Activated CD4-positive, alpha-beta T cell treated with anti-CD3 and anti-CD28 coated beads, Interleukin-2, amount 50 U/mL, for 24 hours (primary cell): ENCODE results near the gene ETS2.

Experiments used
- DNase-seq, 2 donors: peaks; one replicate each; pipeline ENCODE4 v3.0.0-alpha.2; 2020; ENCODE audit warnings: low read depth in 1 of 2, low spot score in 1 of 2

Gene ETS2

DNA sequence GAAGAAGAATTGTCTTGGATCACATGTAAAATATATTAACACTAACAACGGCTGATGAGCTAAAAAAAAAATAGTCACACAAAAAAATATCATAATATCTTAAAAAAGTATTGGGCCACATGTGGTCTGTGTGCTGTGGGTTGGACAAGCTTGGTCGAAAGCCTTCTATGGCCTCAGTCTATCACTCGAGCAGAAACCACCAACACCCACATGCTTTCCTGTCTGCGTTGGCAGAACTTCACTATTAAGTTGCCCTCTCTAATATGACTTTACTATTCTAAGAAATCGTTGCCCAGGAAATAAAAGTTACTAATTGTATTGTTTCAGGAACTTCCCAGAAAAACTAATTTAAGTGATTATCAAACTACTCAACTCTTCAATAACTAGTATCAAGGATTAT, 28.2 kb upstream of the ETS2 start:
- DNase-seq: no peak

DNA sequence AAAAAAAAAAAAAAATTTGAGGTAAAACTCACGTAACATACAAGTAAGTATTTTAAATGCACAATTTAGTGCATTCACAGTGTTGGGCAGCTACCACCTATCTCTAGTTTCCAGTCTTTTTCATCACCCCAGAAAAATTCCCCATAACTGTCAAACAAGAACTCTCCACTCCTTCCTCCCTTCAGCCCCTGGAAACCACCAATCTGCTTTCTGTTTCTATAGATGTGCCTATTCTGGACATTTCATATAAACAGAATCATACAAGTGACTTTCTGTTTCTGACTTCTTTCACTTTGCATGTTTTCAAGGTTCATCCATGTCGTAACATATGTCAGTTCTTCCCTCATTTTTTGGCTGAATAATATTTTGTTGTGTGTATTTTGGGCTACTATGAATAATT, 24.9 kb upstream of the ETS2 start:
- no peak for DNase-seq

DNA sequence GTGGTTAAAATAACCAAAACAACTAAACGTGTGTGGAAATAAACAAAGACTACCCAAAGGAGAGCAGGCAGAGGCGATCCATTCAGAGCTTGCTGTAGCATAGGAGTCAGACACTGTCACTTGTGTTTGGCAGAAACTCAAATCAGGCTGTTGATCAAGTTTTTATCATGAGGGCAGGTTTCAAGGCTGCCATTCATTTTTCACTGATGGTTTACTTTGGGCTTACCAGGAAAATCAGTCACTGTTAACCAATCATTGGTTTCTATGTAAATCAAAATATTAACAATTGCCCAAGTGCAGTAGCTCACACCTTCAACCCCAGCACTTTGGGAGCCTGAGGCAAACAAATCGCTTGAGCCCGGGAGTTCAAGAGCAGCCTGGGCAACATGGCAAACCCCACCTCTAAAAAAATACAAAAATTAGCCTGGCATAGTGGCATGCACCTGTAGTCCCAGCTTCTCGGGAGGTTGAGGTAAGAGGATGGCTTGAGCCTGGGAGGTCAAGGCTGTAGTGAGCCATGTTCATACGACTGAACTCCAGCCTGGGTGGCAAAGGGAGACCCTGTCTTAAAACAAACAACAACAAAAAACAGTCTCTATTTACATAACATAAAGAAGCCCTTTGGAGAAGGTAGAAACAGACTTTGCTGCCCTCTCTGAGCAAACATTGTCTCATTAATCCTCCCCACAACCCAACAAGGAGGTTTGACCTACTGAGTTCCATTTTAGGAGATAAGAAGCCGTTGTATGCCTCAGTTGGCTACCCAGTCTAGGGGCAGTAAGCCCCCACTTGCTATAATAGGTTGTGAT, 21.1 kb upstream of the ETS2 start:
- DNase-seq: no peak

GRCh38 chr21:38785483-38785882, 20.2 kb upstream of the ETS2 start:
- no peak for DNase-seq

DNA sequence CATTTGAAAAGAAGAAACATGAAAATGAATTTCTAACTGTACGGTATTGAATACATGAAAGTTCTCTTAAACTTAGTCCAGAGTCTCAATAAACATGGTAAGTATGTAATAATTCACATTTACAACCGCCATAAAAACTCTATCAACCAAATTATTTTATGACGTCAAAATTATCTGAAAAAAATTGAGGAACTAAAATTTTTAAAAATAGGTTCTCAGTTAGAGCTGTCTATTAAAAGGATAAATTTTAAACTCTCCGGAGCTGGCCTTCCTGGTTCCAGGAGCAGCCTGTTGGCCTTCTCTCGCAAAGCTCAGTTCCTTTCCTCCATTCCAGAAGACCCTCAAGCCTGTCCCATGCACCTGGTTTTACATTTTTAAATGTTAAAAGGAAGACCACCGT, 18.7 kb upstream of the ETS2 start:
- no peak for DNase-seq

- no peak for DNase-seq
Observed at GRCh38 chr21:38787461-38788274, 18.1 kb upstream of the ETS2 start.

- no peak for DNase-seq
Observed at GRCh38 chr21:38788275-38788905, 17.3 kb upstream of the ETS2 start.

- DNase-seq: no peak
Observed at GRCh38 chr21:38789275-38789674, 16.5 kb upstream of the ETS2 start.

GRCh38 chr21:38790059-38790458, 15.7 kb upstream of the ETS2 start:
- no peak for DNase-seq

GRCh38 chr21:38790961-38791360, 14.8 kb upstream of the ETS2 start:
- no peak for DNase-seq

GRCh38 chr21:38792676-38793459, 12.9 kb upstream of the ETS2 start:
- no peak for DNase-seq

DNA sequence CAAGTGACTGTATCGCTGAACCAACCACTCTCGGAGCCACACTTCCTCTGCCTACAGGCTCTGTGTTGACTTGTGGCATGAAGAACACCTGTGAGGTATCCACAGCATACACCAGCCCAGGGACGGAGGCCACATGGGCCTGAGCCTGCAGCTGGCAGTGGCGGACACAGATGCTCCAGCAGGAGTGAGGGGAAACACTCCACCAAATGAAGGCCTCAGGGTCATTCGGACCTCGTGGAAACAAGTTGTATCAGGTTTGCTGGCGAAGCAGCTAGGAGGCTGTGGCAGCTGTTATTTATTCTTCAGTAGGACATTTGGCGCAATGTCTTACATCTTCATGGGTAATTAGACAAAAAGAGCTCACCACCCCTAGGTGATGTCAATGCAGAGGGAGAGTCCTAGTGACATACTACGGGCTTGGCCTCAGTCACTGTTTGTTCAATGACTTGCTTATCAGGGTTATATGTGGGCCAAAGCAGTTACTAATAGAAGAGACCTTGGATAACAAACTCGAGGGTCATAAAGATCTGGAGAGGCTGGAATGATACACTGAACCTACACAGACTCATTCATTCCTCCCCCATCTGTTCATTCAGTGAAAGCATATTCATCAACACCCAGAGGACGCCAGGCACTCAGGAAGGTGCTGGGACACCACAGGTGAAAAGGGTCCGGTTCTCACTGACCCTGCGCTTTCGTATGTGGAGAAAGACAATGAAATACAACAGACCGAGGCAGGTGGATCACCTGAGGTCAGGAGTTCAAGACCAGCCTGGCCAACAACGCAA, 11.6 kb upstream of the ETS2 start:
- DNase-seq: no peak

GRCh38 chr21:38794978-38795377, 10.8 kb upstream of the ETS2 start:
- no peak for DNase-seq

- no peak for DNase-seq
Observed at GRCh38 chr21:38795475-38795874, 10.3 kb upstream of the ETS2 start.

DNA sequence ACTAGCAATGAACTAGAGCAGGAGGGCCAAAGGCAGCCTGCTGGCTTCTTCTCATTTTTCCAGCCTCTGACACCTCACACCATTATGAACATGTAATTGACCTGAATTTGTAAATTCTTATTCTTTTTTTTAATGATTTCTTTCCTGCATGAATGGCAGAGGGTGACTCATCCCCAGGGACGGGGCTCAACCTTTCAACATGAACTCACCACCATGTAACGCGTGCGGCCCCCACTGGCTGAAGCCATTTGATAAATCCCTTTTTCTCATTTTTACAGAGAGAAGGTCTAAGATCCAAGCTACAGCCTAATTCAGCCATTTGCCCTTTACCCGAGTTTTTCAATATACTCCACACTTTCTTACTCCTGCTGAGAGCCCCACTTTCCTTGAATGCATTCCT, 9.3 kb upstream of the ETS2 start:
- no peak for DNase-seq

- no peak for DNase-seq
Observed at GRCh38 chr21:38797470-38797869, 8.3 kb upstream of the ETS2 start.

DNA sequence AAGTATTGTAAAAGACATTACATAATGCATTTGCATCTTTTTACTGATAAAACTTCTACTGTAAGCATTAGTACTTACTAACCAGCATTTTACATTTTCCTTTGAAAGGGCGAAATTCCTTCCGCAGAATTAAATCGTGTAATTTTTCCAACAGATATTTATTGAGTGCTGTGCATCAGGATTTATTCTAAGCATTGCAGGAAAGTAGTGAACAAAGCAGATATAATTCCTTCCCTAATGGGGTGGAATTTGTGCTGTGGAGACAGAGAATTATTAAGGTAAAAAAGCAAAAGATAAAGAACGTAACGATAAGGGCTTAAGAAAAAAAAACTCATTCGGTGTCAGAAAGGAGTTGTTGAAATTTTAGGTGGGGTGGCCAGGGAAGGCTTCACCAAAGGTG, 7.6 kb upstream of the ETS2 start:
- no peak for DNase-seq

DNA sequence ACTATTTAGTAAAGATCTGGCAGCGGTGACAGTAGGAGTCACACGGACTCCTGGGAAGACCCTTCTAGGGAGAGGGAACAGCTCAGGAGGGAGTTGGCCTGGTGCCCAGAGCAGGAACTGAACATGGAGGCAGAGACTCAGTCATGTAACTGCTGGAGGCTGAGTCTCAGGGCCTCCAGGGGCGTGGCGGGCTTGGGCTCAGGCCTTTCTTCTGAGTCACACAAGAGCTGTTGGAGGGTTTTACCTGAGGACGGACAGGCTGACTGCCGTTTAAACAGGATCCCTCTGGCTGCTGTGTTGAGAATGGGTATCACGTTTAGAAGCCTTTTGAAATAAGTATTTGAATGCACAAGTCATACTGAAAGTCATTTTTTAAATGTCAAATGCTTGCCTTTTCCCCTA, 7.2 kb upstream of the ETS2 start:
- DNase-seq: no peak

- DNase-seq: no peak
Observed at GRCh38 chr21:38800046-38800758, 5.5 kb upstream of the ETS2 start.
